Testis (tissue), 3 donors: Measurements from ENCODE around the gene KCNAB1. TPM values are rescaled to one million over a fixed set of nuclear protein-coding genes. Genes with fewer than 3 reads are reported as not detected.

ENCODE experiments used
- DNase-seq: peaks from one replicate; pipeline ENCODE4 v3.0.0-alpha.2; 2019
- H3K27ac ChIP-seq, 2 donors: fragments of 200-600 bp; sonication (generic); one replicate each; pipeline ENCODE4 v1.5.1; 2019
- H3K27me3 ChIP-seq: fragments of 200-600 bp; sonication (generic); one replicate; pipeline ENCODE4 v1.5.1; 2019
- H3K36me3 ChIP-seq: fragments of 200-600 bp; sonication (generic); one replicate; pipeline ENCODE4 v1.5.1; 2017; ENCODE audit warnings: low read depth; ENCODE audit errors: missing control alignments
- H3K4me1 ChIP-seq: fragments of 200-600 bp; sonication (generic); one replicate; pipeline ENCODE4 v1.5.1; 2019
- H3K4me3 ChIP-seq, 2 donors: fragments of 200-600 bp; sonication (generic); one replicate each; pipeline ENCODE4 v1.5.1; 2017 to 2019
- H3K9me3 ChIP-seq: fragments of 200-600 bp; sonication (generic); one replicate; pipeline ENCODE4 v1.5.1; 2017
- CTCF ChIP-seq, 3 experiments: fragments of 450-650 bp in 2 of 3; fragments of 200-600 bp in 1 of 3; sonication (generic) in 1 of 3; IDR thresholded peaks; one replicate each; pipeline ENCODE4 v1.5.1; 2016 to 2019; ENCODE audit warnings: antibody characterized with exemption in 3 of 3, mild to moderate bottlenecking in 2 of 3, moderate library complexity in 1 of 3
- POLR2A ChIP-seq: fragments of 450-650 bp; IDR thresholded peaks from one replicate; pipeline ENCODE4 v1.6.1; 2017; ENCODE audit warnings: antibody characterized with exemption, mild to moderate bottlenecking, moderate library complexity
- WGBS, 2 donors: methylation state at CpG; one replicate each; pipeline ENCODE4 v1.1.5; 2018; 5-methylcytosine and 5-hydroxymethylcytosine counted together
- intact Hi-C: fragments of 100-400 bp; cut with DNase I; formaldehyde crosslinking; loops from one replicate; pipeline ENCODE4 v1.15.1; 2023; ENCODE audit warnings: low total_unique reads
- polyA plus RNA-seq: library from polyadenylated mRNA; stranded (reverse); fragments of 350-450 nt; fragmentation: Illumina TruSeq; extraction: RNeasy Lipid Tissue Mini Kit (QIAGEN cat#74804); gene quantifications from one replicate; pipeline ENCODE4 v1.2.3, GENCODE V29; 2014; ENCODE audit warnings: low read depth, low replicate concordance; ENCODE audit not compliant: insufficient read depth
- total RNA-seq, 2 donors: library from RNA; depleted of rRNA; stranded (reverse); fragments of >200 nt; gene quantifications; one replicate each; pipeline ENCODE4 v1.2.3, GENCODE V29; 2016

The KCNAB1 gene
- total and polyA plus RNA-seq, 3 donors from 2014 or later: 3.8 to 8.9 (median 5.7) TPM

GRCh38 chr3:156511987-156512677 is 391.8 kb downstream of the KCNAB1 start:
- 72 to 78% methylated on average over 2 of the region's 2 CpGs for whole genome bisulfite sequencing, 2 donors
- no peaks in the 10 kb centered on the region for H3K27me3 ChIP-seq
- H3K4me3 ChIP-seq: no peak overlapping the region
- H3K9me3 ChIP-seq: no peaks in the 10 kb centered on the region
- no peak for TF ChIP-seq CTCF (IDR thresholded peaks at IDR 0.05)
- TF ChIP-seq POLR2A: no peak
- no peak for DNase-seq
- intact Hi-C loops: loop anchor here (10.0 kb wide), 1 partner anchor 357 kb away; no protein-coding TSS in a partner anchor
- no peaks in the 10 kb centered on the region for H3K36me3 ChIP-seq
- peaks cover 5% of the 10 kb centered on the region for H3K4me1 ChIP-seq
- no peak overlapping the region for H3K27ac ChIP-seq

GRCh38 chr3:156513619-156514018 is 393.2 kb downstream of the KCNAB1 start:
- Histone ChIP-seq H3K27ac (no peak overlapping the region), H3K36me3 (no peaks in the 10 kb centered on the region), H3K9me3 (no peaks in the 10 kb centered on the region), H3K27me3 (no peaks in the 10 kb centered on the region), H3K4me3 (no peak overlapping the region), H3K4me1 (peaks cover 5% of the 10 kb centered on the region)
- WGBS, 2 donors: 55 to 56% methylated on average over 5 of the region's 5 CpGs
- TF ChIP-seq POLR2A (no peak), CTCF (IDR thresholded peaks at IDR 0.05) (no peak)
- intact Hi-C loops: loop anchor here (10.0 kb wide), 1 partner anchor 359 kb away; no protein-coding TSS in a partner anchor
- no peak for DNase-seq

- Histone ChIP-seq H3K4me3 (no peak overlapping the region), H3K9me3 (no peaks in the 10 kb centered on the region), H3K27ac (peak overlapping the region in 1 of 2 donors; percentile 0), H3K4me1 (peaks cover 5% of the 10 kb centered on the region), H3K27me3 (no peaks in the 10 kb centered on the region), H3K36me3 (no peaks in the 10 kb centered on the region)
- intact Hi-C loops: loop anchor here (10.0 kb wide), 1 partner anchor 361 kb away; no protein-coding TSS in a partner anchor
- TF ChIP-seq CTCF (IDR thresholded peaks at IDR 0.05) (no peak), POLR2A (no peak)
- DNase-seq: peak; percentile 44
- 68 to 73% methylated on average over 3 of the region's 3 CpGs for WGBS, 2 donors
Observed at GRCh38 chr3:156516284-156516683, 395.9 kb downstream of the KCNAB1 start.

GRCh38 chr3:156516961-156517360 is 396.6 kb downstream of the KCNAB1 start:
- TF ChIP-seq POLR2A (no peak), CTCF (IDR thresholded peaks at IDR 0.05) (no peak)
- Histone ChIP-seq H3K27ac (peak overlapping the region; percentile 0 to 9), H3K36me3 (no peaks in the 10 kb centered on the region), H3K27me3 (no peaks in the 10 kb centered on the region), H3K4me1 (peaks cover 5% of the 10 kb centered on the region), H3K4me3 (no peak overlapping the region), H3K9me3 (no peaks in the 10 kb centered on the region)
- intact Hi-C loops: loop anchor here (10.0 kb wide), 1 partner anchor 362 kb away; no protein-coding TSS in a partner anchor
- 50 to 73% methylated on average over 1 of the region's 1 CpG for WGBS, 2 donors
- no peak for DNase-seq

GRCh38 chr3:156518726-156519125 is 398.3 kb downstream of the KCNAB1 start:
- Histone ChIP-seq H3K9me3 (no peaks in the 10 kb centered on the region), H3K27ac (no peak overlapping the region), H3K4me3 (no peak overlapping the region), H3K27me3 (no peaks in the 10 kb centered on the region), H3K36me3 (no peaks in the 10 kb centered on the region), H3K4me1 (peaks cover 10% of the 10 kb centered on the region)
- no peak for TF ChIP-seq CTCF (IDR thresholded peaks at IDR 0.05)
- no peak for TF ChIP-seq POLR2A
- intact Hi-C loops: loop anchor here (10.0 kb wide), 1 partner anchor 364 kb away; no protein-coding TSS in a partner anchor
- DNase-seq: no peak
